ENCODE results near the gene TIAM2.

DNA sequence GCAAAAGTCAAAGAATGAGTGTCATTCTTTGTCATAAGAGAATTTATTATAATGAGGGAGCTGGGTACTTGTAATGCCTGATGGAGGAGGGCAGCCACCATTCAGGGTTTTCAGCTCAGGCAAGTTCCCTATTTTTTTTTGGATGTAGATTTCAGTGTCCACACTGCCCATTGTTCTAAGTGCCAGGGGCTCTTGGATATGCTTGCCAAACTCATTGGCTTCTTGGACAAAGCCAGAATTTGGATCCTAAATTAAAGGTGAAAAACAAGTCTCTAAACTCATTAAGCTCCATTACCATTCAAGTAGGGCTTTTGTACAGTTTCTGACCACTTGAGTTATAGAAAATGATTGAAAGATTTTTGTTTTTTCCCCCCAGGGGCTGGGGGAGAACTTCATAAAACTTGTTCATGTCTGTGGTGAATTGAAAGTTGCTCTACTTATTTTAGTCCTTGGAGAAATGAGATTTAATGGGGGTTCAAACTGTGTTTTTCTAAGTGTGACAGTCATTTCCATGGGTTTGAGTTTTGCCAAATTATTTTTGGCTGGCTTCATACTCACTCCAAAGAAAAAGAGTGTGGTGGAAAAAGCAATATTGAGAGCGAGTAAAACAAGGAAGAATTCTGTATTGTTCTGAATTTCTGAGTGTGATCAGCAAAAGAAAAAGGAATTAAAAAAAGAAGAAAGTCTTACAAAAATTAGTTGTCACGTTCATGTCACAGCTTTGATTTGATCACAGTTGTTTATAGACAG is 46.0 kb downstream of the TIAM2 start:
- no peak for TF ChIP-seq CTCF (IDR thresholded peaks at IDR 0.05 in 2 of 3, conservative IDR thresholded peaks at IDR 0.05 in 1 of 3; ENCODE audit: insufficient read depth in 2 of 3, low read depth in 1 of 3, low read length in 3 of 3)
- no peak for TF ChIP-seq POLR2A (conservative IDR thresholded peaks at IDR 0.05)
- TF ChIP-seq CHCHD3 (CRISPR knock-in tag; IDR thresholded peaks at IDR 0.05) = no peak
- TF ChIP-seq MXI1 (IDR thresholded peaks at IDR 0.05; ENCODE audit: low read depth, low read length) = no peak
- no peak for TF ChIP-seq U2AF2 (optimal IDR thresholded peaks at IDR 0.05; ENCODE audit: low read depth, low read length)
- no peak for TF ChIP-seq ZNF639 (CRISPR knock-in tag; conservative IDR thresholded peaks at IDR 0.05 in 1 of 2, IDR thresholded peaks at IDR 0.05 in 1 of 2)

Data from K562 (cell line).